GM19099 (cell line): ENCODE results near the gene TTC21A.

Experiments used
- POLR2A ChIP-seq: IDR thresholded peaks from 3 replicates; pipeline ENCODE4 v1.6.1; 2011; ENCODE audit warnings: low read depth; ENCODE audit not compliant: insufficient read length; ENCODE audit errors: extremely low read depth

Gene TTC21A

DNA sequence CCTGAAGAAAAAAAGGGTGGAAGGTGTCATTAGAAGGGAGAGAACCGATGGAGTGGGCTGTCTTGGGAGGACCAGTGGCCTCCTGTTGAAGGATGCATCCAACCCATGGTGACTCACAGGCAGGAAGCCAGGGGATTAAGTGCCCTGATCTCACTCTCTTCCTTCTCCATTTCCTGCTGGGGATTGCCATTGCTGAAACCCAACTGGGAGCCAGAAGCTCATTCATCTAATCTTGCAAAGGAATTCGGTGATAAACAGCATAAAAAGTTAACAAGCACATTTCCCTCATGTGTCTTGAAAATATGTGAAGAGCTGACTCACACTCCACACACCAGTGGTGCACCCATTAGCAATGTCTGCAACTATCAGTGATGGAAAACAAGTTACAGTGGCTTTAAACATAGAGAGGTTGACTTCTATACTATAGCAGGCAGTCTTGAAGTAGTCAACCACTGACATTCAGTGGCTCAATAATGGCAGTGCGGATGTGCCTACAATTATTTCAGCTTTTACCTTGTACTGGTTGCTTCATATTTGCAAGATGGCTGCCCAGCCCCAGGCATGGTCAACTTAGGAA lies 58.7 kb downstream of the TTC21A start:
- TF ChIP-seq POLR2A: no peak

DNA sequence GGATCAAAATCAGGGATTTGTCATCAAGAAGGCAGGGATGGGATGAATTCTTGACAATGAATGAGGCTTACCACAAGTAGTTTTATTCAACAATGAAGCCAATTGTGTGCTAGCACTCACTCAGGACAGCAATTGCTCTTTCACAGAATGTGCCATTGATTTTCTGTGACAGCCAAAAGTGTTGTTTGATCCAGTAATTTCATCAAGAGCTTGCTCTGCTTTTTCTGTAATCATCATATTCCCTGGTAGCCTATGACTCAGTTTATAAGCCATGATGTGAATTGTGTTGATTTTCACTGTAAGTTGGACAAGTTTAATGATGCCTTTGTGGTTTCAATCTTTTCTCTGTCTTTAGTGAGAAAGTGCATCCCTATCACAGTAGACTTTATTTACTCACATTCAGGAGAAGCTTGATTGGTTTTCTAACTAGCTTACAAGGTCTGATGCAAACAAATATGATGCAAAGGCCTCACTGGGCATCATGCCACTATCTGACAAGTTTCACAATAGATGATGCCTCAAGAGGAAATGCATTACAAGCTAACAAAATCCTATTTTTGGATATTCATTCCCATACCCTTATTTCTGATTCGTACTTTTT lies 59.6 kb downstream of the TTC21A start:
- TF ChIP-seq POLR2A: no peak

DNA sequence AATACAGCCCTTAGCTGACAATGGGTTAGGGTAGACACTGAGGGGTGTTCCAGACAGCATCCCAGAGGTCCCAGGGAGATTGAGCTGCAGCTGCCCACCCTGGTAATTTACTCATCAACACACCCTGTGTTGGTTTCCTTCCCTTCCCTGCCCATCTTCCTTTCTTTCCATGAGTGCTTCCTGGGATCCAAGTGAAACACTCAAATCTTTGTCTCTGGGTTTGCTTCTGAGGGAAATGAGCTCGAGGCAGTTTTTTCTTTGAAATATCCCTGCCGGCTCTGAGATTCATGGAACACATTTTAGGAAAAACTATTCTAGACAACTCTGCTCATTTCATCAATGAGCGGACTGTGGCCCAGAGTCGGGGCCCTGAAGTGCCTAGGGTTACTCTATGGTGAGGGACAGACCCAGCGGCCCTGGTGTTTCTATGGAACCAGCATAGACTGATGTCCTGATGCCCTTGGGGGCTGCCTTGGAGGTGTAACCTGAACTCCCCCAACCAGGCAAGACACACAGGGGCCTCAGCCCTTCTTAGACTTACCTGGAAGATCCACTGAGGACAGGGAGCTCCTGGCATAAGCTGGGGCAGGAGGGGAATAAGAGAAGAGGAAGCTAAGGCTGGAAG lies 60.8 kb downstream of the TTC21A start:
- TF ChIP-seq POLR2A: no peak

DNA sequence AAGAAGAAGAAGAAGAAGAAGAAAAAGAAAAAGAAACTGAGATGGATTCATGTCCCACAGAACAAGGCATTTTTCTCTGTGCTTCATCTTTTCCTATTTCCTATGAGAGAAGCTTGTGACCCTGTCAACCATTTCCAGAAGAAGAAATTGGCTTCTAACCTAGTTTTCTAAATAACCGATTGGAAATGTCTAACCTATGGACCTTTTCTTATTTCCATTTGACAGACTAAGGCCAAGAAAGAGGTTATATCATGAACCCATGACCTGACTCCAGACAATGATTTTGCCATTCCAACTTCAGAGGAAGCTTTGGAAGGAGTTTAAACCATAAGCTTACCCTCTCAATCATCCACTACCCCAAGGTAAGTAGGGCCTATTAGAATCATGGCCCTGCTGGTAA lies 62.2 kb downstream of the TTC21A start:
- TF ChIP-seq POLR2A: no peak

DNA sequence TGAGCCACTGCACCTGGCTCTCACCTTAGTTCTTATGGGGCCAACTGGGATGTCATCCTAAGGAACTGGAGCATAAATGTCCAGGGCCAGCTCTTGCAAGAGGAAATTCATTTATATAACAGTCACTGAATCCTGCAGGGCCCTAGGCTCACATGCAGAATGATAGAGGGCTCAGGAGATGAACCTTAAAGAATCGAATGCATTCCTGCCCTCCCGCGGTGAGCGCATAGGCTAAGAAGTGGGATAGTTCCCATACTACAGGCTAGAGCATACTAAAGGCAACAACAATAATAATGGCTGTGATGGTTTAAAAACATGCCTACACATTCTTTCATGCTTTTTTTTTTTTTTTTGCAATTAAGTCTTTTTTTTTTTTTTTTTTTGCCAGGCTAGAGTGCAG lies 63.0 kb downstream of the TTC21A start:
- no peak for TF ChIP-seq POLR2A

DNA sequence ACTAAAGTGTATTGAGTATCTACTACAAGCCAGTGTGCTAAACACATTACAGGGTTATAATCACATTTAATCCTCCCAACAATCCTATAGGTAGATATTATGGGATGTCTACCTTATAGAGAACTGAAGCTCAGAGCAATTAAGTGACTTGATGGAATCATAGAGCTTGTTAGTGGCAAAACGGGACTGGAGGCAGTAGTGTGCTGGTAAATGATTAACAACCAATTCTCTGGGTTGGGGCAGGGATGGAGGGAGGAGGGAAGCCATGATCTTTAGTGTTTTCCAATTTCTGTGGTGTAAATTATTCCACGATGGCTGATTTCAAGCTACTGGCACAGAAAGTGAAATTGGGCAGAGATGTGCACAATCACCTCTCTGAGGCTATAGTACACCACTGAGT lies 64.4 kb downstream of the TTC21A start:
- no peak for TF ChIP-seq POLR2A

DNA sequence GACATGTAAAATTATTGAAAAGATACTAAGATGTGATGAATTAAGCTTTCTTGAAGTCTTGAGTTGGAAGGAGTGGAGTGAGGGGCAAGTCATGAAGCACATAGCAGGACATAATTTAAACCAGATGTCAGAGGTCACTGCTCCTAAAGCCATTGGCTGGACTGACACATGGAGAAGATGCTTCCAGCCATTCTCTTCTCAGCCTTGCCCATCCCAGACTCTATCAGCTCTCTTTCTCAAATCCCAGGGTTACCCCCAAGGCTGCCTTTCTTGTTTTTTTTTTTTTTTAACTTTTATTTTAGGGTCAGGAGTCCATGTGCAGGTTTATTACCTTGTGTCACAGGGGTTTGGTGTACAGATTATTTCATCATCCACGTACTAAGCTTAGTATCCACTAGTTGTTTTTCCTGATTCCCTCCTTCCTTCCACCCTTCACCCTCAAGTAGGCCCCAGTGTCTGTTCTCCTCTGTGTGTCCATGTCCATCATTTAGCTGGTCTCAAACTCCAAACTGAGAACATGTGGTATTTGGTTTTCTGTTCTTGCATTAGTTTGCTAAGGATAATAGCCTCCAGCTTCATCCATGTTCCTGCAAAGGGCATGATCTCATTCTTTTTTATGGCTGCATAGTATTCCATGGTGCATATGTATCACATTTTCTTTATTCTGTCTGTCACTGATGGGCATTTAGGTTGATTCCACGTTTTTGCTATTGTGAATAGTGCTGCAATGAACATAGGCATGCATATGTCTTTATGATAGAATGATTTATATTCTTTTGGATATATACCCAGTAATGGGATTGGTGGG lies 66.0 kb downstream of the TTC21A start:
- TF ChIP-seq POLR2A: no peak

DNA sequence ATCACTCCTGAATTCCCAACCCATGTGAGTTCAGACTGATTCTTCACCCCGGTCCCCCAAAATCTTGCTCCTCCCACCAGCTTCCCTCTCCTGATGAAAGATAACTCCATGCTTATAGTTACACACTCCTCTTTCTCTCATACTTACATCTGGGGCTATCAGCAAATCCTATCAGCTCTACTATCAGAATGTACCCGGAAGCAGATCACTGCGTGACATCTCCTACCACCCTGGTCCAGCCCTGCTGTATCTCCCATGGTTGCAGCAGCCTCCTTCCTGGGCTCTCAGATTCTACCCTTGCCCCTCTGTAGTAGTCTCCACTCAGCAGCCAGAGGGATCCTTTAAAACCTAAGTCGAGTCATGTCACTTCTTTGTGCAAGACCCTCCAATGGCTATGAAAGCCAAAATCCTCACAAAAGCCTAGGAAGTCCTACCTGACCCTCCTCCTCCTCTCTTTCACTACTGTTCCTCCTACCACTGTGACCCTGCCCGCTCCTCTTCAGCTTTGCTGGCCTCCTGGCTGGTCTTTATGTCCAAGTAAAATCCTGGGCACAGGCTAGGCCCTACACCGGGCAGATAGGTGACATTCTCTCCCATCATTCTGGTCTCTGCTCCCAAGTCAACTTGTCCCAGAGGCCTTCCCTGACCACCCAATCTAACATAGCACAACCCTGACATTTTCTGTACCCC lies 68.7 kb downstream of the TTC21A start:
- no peak for TF ChIP-seq POLR2A

DNA sequence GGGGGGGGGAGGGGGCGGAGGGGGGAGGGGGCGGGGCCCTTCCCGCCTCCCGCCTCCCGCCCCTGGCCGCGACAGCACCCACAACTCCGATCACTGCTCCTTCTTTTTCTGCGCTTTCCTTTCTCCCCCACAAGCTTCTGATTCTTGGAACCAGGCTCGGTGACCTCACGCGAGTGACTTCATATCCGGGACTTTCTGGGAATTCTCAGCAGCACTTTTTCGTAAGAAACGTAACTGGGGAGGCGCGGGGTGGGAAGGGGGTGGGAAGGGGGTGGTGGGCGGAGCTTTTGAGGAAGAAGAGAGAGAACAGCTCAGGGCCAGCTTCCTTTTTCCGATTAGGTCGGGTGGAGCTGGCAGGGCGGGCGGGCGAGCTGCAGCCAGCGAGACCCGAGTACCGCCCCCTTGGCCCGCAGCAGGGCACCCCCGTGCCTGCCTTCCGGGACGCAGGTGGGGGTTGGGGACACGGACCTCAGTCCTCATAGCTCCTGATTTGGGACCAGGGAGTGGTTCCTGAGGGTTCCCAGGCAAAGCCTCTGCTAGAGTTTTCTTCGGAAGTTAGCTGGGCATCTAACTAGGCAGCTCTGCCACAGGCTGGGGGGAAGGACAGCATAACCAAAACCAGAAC lies 70.3 kb downstream of the TTC21A start:
- peak; percentile 70 for TF ChIP-seq POLR2A

DNA sequence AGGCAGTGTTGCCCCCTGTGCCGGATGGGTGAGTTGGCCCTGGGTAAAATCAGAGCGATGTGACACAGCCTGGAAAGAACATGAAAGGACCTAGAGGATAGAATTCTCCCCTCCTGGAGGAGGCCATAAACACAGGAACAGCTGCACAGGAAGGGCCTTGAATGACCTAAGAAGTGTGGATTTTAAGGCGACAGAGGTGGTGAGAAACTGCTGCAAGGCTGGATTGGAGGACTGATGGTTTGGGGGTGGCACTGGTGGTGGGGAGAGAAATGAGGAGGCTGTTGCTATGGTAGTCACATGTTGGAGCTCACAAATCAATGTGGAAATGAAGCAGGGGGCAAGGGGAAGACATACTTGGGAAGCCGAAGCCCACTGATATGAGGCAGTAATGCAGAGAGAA lies 71.1 kb downstream of the TTC21A start:
- no peak for TF ChIP-seq POLR2A

DNA sequence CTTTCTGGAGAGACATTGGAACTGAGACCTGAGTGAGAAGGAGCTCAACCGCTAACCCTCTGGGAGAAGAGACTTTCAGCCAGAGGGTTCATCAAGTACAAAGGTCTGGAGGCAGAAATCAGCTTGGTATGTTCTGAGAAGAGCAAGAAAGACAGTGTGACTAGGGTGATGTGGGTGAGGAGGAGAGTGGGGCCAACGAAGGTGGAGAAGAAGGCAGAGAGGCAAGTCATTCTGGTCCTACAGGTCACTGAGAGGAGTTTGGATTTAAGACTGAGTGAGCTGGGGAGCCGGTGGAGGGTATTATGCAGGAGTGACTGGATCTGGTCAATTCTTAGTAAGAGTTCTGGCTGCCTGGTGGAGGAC lies 72.7 kb downstream of the TTC21A start:
- TF ChIP-seq POLR2A: no peak

DNA sequence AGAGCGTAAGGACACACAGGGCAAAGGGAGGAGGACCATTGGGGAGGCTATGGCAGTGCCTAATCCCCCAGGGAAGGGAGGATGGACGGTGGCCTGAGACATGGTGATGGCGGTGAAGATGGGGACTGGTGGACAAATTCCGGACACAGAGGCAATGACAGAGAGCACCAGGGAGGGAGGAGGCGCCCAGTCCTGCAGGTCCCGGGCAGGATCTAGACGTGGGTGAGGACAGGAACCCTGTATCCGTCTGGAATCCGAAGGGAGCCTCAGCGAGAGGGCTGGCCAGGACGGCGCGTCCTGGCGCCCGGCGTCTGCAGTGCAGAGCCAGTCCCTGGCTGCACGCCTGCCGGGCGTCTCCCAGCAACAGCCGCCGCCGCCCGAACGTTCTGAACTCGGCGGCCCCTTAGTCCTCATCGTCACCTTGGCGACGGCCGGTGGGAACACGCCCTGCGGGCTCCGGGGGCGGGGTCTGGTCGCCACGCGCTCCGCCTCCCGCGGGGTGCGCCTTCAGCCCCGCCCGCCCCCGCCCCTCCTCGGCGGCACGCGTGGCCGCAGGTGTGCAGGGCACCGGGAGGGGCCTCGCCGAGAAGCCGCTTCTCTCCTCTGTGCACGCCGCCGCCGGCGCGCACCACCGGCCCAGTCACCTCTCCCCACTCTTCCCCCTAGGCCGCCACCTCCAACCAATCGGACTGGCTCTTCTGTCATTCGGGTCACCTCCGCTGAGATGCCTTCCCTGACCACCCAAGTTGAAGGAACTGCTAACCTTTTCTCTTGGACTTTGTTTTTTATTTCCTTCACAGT lies 73.3 kb downstream of the TTC21A start:
- no peak for TF ChIP-seq POLR2A

DNA sequence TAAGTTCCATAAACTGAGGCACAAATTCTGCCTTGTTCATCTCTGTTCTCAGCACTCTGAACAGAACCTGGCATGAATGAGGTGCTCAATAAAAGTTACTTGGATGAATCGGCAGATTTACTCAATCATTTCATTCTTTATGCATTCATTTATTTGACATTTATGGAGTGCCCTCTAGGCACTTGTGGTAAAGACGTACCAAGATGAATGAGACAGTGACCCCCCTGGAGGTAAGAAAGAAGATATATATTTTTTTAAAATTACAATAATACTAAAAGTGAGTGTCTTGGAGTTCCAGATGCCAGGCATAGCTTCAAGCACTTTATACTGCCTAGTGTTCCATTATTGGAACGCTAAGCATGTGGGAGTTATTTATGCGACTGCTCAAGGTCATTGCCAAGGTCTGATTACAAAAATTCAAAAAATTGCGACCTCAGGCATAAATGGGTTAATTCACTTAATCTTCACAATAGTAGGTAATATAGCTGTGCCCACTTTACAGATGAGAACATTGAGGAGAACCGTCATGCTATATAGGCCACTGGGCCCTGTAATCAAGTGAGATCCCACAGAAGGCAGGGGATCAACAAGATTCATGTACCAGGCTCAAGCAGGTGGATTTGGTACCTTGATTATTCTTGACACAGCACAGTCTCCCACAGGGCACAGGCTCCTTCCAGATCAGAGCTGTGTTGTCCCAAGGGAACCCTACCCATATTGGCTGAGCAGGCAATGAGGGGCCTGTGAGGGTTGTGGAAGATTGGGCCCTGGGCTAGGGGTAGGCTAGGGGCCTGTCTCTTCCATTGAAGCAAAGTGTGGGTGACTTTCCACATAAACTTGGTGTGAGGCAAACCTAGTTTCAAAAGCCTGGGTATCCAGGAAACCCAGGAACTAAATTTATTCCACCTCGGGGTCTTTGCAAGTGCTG lies 74.2 kb downstream of the TTC21A start:
- TF ChIP-seq POLR2A: no peak
